Measurements from ENCODE around the gene CHRDL2.

Gene CHRDL2

GRCh38 chr11:74731301-74732094, at the start of gene CHRDL2:
CHRDL2 (minus strand) TSS chr11:74731426; CDS start chr11:74730888, 538 bp downstream.
- no peak for TF ChIP-seq CTCF (IDR thresholded peaks at IDR 0.05)

GRCh38 chr11:74780248-74781005, 49.2 kb upstream of the CHRDL2 start:
- no peak for TF ChIP-seq CTCF (IDR thresholded peaks at IDR 0.05)

- TF ChIP-seq CTCF (IDR thresholded peaks at IDR 0.05): no peak
Measured at GRCh38 chr11:74778581-74778980, 47.4 kb upstream of the CHRDL2 start.

GRCh38 chr11:74777877-74778276, 46.7 kb upstream of the CHRDL2 start:
- no peak for TF ChIP-seq CTCF (IDR thresholded peaks at IDR 0.05)

- no peak for TF ChIP-seq CTCF (IDR thresholded peaks at IDR 0.05)
Measured at GRCh38 chr11:74777038-74777437, 45.8 kb upstream of the CHRDL2 start.

- no peak for TF ChIP-seq CTCF (IDR thresholded peaks at IDR 0.05)
Measured at GRCh38 chr11:74776546-74776945, 45.3 kb upstream of the CHRDL2 start.

GRCh38 chr11:74775762-74776161, 44.5 kb upstream of the CHRDL2 start:
- no peak for TF ChIP-seq CTCF (IDR thresholded peaks at IDR 0.05)

Data from LNCAP (cell line).